ENCODE results near the gene REELD1.

The REELD1 gene

GRCh38 chr4:146176891-146177290, 37.4 kb upstream of the REELD1 start:
- no peaks in the 10 kb centered on the region for H3K9me3 ChIP-seq (ENCODE audit: severe bottlenecking)
- no peak for DNase-seq
- no peak overlapping the region; the same call in 1 of the 2 replicates for H3K27ac ChIP-seq
- no peak for TF ChIP-seq CTCF (IDR thresholded peaks at IDR 0.05; ENCODE audit: low read depth, low read length)
- H3K36me3 ChIP-seq = peaks cover 40% of the 10 kb centered on the region
- H3K4me3 ChIP-seq (ENCODE audit: low read depth, low read length) = peak overlapping the region; percentile 77
- H3K27me3 ChIP-seq (ENCODE audit: insufficient read depth, low read depth, severe bottlenecking) = no peaks in the 10 kb centered on the region

DNA sequence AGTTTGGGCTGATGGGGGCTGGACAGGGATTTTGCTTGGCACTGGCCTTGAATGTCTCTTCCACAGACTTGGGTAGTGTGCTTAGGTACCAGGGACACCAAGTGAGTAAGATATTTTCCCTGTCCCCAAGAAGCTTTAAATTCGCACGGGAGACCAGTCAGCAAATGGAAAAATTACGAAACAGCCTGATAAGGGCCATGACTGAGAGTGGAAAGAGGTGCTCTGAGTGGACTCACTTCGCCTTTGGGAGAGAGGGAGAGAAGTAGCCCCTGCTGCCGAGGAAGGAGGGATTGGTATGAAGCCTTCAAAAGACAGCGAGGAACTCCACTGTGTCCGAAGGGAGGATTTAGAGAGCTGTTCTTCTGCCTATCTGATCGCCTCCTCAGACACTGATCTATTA, 36.2 kb upstream of the REELD1 start:
- no peak for DNase-seq
- Histone ChIP-seq H3K27ac (no peak overlapping the region), H3K4me3 (ENCODE audit: low read depth, low read length) (no peak overlapping the region), H3K9me3 (ENCODE audit: severe bottlenecking) (no peaks in the 10 kb centered on the region), H3K36me3 (peaks cover 46% of the 10 kb centered on the region), H3K27me3 (ENCODE audit: insufficient read depth, low read depth, severe bottlenecking) (no peaks in the 10 kb centered on the region)
- no peak for TF ChIP-seq CTCF (IDR thresholded peaks at IDR 0.05; ENCODE audit: low read depth, low read length)

GRCh38 chr4:146179784-146180370, 34.5 kb upstream of the REELD1 start:
- H3K27ac ChIP-seq = no peak overlapping the region
- no peak for DNase-seq
- no peak for TF ChIP-seq CTCF (IDR thresholded peaks at IDR 0.05; ENCODE audit: low read depth, low read length)
- no peak overlapping the region for H3K4me3 ChIP-seq (ENCODE audit: low read depth, low read length)
- H3K36me3 ChIP-seq = peaks cover 61% of the 10 kb centered on the region
- H3K9me3 ChIP-seq (ENCODE audit: severe bottlenecking) = no peaks in the 10 kb centered on the region
- H3K27me3 ChIP-seq (ENCODE audit: insufficient read depth, low read depth, severe bottlenecking) = no peaks in the 10 kb centered on the region

DNA sequence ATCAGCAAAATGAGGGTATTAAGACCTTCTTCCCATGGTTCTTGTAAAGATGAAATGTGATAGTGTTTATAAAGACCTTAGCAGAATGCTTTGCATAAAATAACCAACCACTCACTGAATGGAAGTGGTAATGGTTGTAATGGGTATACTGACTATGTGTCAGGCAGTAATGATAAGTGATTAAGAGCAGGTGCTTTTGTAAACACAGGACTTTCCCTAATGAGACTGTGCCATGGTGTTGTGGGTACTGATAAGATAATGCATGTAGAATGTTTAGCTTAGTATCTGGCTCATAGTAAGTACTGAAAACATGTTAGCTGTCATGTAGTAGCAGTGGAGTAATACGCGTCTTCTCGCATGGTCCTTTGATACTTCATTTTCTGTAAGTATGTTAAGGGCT, 31.9 kb upstream of the REELD1 start:
- no peak overlapping the region for H3K4me3 ChIP-seq (ENCODE audit: low read depth, low read length)
- no peak for TF ChIP-seq CTCF (IDR thresholded peaks at IDR 0.05; ENCODE audit: low read depth, low read length)
- no peak for DNase-seq
- H3K27me3 ChIP-seq (ENCODE audit: insufficient read depth, low read depth, severe bottlenecking) = no peaks in the 10 kb centered on the region
- H3K9me3 ChIP-seq (ENCODE audit: severe bottlenecking) = no peaks in the 10 kb centered on the region
- no peak overlapping the region for H3K27ac ChIP-seq
- H3K36me3 ChIP-seq = peaks cover 62% of the 10 kb centered on the region

DNA sequence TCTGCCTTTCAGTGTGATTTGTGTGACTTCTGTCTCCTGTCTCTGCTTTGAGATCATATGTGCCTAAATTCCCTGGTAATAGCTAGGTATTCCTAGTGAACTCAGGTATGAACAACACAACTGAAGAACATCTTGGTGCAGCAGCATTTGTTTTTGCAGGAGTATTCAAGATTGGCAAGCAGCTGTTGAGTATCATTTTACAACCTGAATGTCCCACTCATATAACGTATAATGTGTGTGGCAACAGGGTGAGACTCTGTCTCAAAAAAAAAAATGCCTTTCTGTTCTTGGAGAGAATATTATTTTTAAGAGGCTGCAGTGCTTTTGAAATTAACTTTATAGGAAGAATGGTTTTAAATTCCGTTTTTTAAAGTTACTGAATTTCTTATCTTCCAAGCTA, 31.1 kb upstream of the REELD1 start:
- TF ChIP-seq CTCF (IDR thresholded peaks at IDR 0.05; ENCODE audit: low read depth, low read length) = no peak
- no peaks in the 10 kb centered on the region for H3K27me3 ChIP-seq (ENCODE audit: insufficient read depth, low read depth, severe bottlenecking)
- H3K36me3 ChIP-seq = peaks cover 65% of the 10 kb centered on the region
- no peak overlapping the region for H3K4me3 ChIP-seq (ENCODE audit: low read depth, low read length)
- no peaks in the 10 kb centered on the region for H3K9me3 ChIP-seq (ENCODE audit: severe bottlenecking)
- H3K27ac ChIP-seq = no peak overlapping the region
- DNase-seq = no peak

DNA sequence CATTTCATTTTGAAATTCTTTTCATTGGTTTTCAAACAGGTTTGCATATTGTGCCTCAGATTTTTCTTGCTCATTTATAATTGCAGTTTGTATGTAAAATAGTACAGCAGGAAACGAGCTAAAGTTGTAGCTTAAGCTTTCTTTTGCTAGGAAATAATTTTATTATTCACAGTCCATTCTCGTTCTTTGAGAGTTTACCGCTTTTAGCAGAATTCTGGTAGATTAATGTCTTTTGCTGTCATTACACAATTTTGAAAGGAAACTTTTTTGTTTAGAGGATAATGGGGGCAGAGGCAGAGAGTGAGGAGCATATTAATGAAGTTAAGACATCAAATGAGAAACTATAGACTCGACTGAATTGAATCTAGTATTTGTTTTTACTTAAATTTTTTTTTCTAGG, 28.3 kb upstream of the REELD1 start:
- Histone ChIP-seq H3K27me3 (ENCODE audit: insufficient read depth, low read depth, severe bottlenecking) (no peaks in the 10 kb centered on the region), H3K36me3 (peaks cover 76% of the 10 kb centered on the region), H3K27ac (no peak overlapping the region), H3K9me3 (ENCODE audit: severe bottlenecking) (no peaks in the 10 kb centered on the region), H3K4me3 (ENCODE audit: low read depth, low read length) (no peak overlapping the region)
- TF ChIP-seq CTCF (IDR thresholded peaks at IDR 0.05; ENCODE audit: low read depth, low read length) = no peak
- no peak for DNase-seq
